ENCODE results near the gene HDAC5. TPM values are rescaled to one million over a fixed set of nuclear protein-coding genes. Genes with fewer than 3 reads are reported as not detected.

HDAC5 gene
- polyA plus RNA-seq, 3 donors, result 16.1 to 93.6 (median 24.7) TPM

DNA sequence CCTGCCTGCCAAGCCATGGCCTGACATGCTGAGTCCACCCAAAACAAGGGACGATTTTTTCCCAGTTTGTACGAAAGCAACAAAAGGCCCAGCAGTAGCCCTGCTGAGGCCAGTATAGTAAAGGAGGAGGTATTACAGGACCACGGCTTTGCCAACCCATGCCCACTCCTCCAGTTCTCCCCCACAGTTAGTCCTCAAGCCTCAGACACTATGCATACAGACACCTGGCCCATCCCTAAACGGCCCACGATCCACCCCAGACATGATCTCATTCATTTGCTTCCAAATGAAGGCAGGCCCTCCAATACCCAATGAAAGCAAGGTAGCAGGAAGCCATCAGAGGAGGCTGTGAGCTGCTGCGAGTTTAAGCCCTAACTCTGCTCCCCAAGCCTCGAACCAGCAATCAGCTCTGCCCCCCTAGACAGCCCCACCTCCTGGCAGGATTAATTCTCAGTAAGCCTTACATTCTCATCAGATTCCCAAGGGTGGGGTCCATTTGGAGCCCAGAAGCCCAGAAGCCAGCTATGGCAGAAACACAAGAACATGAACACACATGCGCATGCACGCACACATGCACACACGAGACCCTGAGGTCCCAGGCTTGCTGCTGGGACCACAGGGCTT lies 4.9 kb downstream of the HDAC5 start:
- Histone ChIP-seq H3K4me1 (ENCODE audit: control insufficient read depth in 1 of 2, insufficient read depth in 2 of 2, low read length in 2 of 2) (peaks cover 16 to 27% of the 10 kb centered on the region in 2 donors), H3K4me3 (replicated peaks in 1 of 3; ENCODE audit: low read depth in 2 of 3, low read length in 3 of 3) (no peak overlapping the region), H4K20me1 (ENCODE audit: insufficient read depth, low read length) (peaks cover 93% of the 10 kb centered on the region), H3K9me3 (replicated peaks in 1 of 2; ENCODE audit: control insufficient read depth in 1 of 2, insufficient read depth in 1 of 2, low read length in 2 of 2) (no peaks in the 10 kb centered on the region), H3K9ac (ENCODE audit: insufficient read depth, low read length, poor library complexity, severe bottlenecking) (no peak overlapping the region), H2AFZ (ENCODE audit: insufficient read depth, low read depth, low read length, poor library complexity, severe bottlenecking) (no peak overlapping the region), H3K79me2 (ENCODE audit: insufficient read depth, low read length) (peaks cover 57% of the 10 kb centered on the region), H3K27ac (ENCODE audit: low read depth in 1 of 2, low read length in 2 of 2) (no peak overlapping the region), H3K4me2 (replicated peaks; ENCODE audit: extremely low read depth, low read length, poor library complexity, severe bottlenecking) (no peak overlapping the region), H3K27me3 (ENCODE audit: control insufficient read depth in 2 of 2, insufficient read depth in 2 of 2, low read length in 2 of 2) (no peaks in the 10 kb centered on the region), H3K36me3 (replicated peaks in 1 of 2; ENCODE audit: control insufficient read depth in 1 of 2, insufficient read depth in 2 of 2, low read length in 2 of 2) (peaks cover 27 to 53% of the 10 kb centered on the region in 2 donors)
- peaks cover 59 to 60% of the 10 kb centered on the region in 2 donors for H3K36me3 Mint-ChIP-seq
- peaks cover 0 to 1% (median 1%) of the 10 kb centered on the region in 3 donors for H3K27me3 Mint-ChIP-seq (ENCODE audit: low read depth in 3 of 3)
- 89% methylated on average over 8 of the region's 10 CpGs for WGBS (ENCODE audit: insufficient coverage)
- intact Hi-C loops (cut with micrococcal nuclease), result no loop called here
- TF ChIP-seq, protein P1, sequence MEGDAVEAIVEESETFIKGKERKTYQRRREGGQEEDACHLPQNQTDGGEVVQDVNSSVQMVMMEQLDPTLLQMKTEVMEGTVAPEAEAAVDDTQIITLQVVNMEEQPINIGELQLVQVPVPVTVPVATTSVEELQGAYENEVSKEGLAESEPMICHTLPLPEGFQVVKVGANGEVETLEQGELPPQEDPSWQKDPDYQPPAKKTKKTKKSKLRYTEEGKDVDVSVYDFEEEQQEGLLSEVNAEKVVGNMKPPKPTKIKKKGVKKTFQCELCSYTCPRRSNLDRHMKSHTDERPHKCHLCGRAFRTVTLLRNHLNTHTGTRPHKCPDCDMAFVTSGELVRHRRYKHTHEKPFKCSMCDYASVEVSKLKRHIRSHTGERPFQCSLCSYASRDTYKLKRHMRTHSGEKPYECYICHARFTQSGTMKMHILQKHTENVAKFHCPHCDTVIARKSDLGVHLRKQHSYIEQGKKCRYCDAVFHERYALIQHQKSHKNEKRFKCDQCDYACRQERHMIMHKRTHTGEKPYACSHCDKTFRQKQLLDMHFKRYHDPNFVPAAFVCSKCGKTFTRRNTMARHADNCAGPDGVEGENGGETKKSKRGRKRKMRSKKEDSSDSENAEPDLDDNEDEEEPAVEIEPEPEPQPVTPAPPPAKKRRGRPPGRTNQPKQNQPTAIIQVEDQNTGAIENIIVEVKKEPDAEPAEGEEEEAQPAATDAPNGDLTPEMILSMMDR (IDR thresholded peaks at IDR 0.05), result no peak
- DNase-seq, result no peak
- H3K27ac Mint-ChIP-seq, result peak overlapping the region in 1 of 7 donors; percentile 21
- H3K9me3 Mint-ChIP-seq, result no peaks in the 10 kb centered on the region
- peaks cover 30% of the 10 kb centered on the region for H3K4me1 Mint-ChIP-seq
- H3K4me3 Mint-ChIP-seq, result no peak overlapping the region

DNA sequence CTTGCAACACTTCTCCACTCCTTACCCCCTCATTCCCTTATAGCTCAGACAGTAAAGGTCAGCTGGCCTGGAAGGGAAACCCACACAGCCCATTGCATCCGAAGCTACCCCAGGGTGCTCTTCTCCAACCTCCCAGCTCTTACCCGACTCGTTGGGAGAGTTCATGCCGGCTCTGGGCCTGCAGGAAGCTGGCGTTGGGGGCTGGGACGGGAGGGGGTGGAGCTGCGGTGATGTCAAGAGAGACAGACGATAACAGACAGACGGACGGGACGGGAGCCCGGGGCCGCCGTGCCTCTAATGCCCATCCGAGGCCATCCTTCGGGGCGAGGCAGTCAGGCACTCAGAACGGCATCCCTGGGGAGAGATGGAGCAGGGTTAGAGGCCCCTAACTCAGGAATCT lies 6.1 kb downstream of the HDAC5 start:
- DNase-seq, result no peak
- H3K27me3 Mint-ChIP-seq (ENCODE audit: low read depth in 3 of 3), result peaks cover 0 to 3% (median 0%) of the 10 kb centered on the region in 3 donors
- H3K4me1 Mint-ChIP-seq, result peaks cover 36% of the 10 kb centered on the region
- no peaks in the 10 kb centered on the region for H3K9me3 Mint-ChIP-seq
- H3K36me3 Mint-ChIP-seq, result peaks cover 62 to 67% of the 10 kb centered on the region in 2 donors
- H2AFZ ChIP-seq (ENCODE audit: insufficient read depth, low read depth, low read length, poor library complexity, severe bottlenecking), result no peak overlapping the region
- peaks cover 18 to 33% of the 10 kb centered on the region in 2 donors for H3K4me1 ChIP-seq (ENCODE audit: control insufficient read depth in 1 of 2, insufficient read depth in 2 of 2, low read length in 2 of 2)
- H4K20me1 ChIP-seq (ENCODE audit: insufficient read depth, low read length), result peaks cover 99% of the 10 kb centered on the region
- TF ChIP-seq, protein P1 (IDR thresholded peaks at IDR 0.05), result no peak
- H3K27ac ChIP-seq (ENCODE audit: low read depth in 1 of 2, low read length in 2 of 2), result no peak overlapping the region
- intact Hi-C loops (cut with micrococcal nuclease), result no loop called here
- H3K9me3 ChIP-seq (replicated peaks in 1 of 2; ENCODE audit: control insufficient read depth in 1 of 2, insufficient read depth in 1 of 2, low read length in 2 of 2), result no peaks in the 10 kb centered on the region
- H3K9ac ChIP-seq (ENCODE audit: insufficient read depth, low read length, poor library complexity, severe bottlenecking), result no peak overlapping the region
- no peak overlapping the region for H3K4me3 Mint-ChIP-seq
- no peak overlapping the region for H3K27ac Mint-ChIP-seq
- H3K4me3 ChIP-seq (replicated peaks in 1 of 3; ENCODE audit: low read depth in 2 of 3, low read length in 3 of 3), result no peak overlapping the region
- peaks cover 47% of the 10 kb centered on the region for H3K79me2 ChIP-seq (ENCODE audit: insufficient read depth, low read length)
- peaks cover 27 to 54% of the 10 kb centered on the region in 2 donors for H3K36me3 ChIP-seq (replicated peaks in 1 of 2; ENCODE audit: control insufficient read depth in 1 of 2, insufficient read depth in 2 of 2, low read length in 2 of 2)
- WGBS (ENCODE audit: insufficient coverage), result 97% methylated on average over 14 of the region's 18 CpGs
- no peak overlapping the region for H3K4me2 ChIP-seq (replicated peaks; ENCODE audit: extremely low read depth, low read length, poor library complexity, severe bottlenecking)
- H3K27me3 ChIP-seq (ENCODE audit: control insufficient read depth in 2 of 2, insufficient read depth in 2 of 2, low read length in 2 of 2), result no peaks in the 10 kb centered on the region

All from CD14-positive monocyte (primary cell).